OCI-LY1 (cell line): ENCODE data around the gene WIZ.
"Not testable (repeated sequence)": the region's sequence is repeated elsewhere in the genome, so short reads cannot be mapped to it uniquely, and the experiment has no call there.

Experiments used
- H2AFZ ChIP-seq: fragments of 200-600 bp; sonication (generic), shearing (Covaris generic); 2 replicates; pipeline ENCODE4 v1.6.0; 2014; ENCODE audit warnings: antibody characterized with exemption, mild to moderate bottlenecking, low read length
- H3F3A ChIP-seq: fragments of 200-600 bp; sonication (generic), shearing (Covaris generic); 2 replicates; pipeline ENCODE4 v1.6.0; 2014; ENCODE audit warnings: mild to moderate bottlenecking, antibody characterized with exemption, low read length, moderate library complexity; ENCODE audit not compliant: insufficient read depth
- H3K27ac ChIP-seq: fragments of 200-600 bp; sonication (generic); 2 replicates; pipeline ENCODE4 v1.5.1; 2014; ENCODE audit warnings: low read length, mixed run types, mild to moderate bottlenecking, low read depth; ENCODE audit not compliant: poor library complexity, severe bottlenecking
- H3K27me3 ChIP-seq: fragments of 200-600 bp; sonication (generic); 2 replicates; pipeline ENCODE4 v1.6.0; 2014; ENCODE audit warnings: antibody characterized with exemption, mild to moderate bottlenecking, low read length, moderate library complexity; ENCODE audit not compliant: insufficient read depth
- H3K36me3 ChIP-seq: fragments of 200-600 bp; sonication (generic); 2 replicates; pipeline ENCODE4 v1.6.1; 2014; ENCODE audit warnings: mild to moderate bottlenecking, antibody characterized with exemption, low read length, moderate library complexity, mixed read lengths; ENCODE audit not compliant: insufficient read depth
- H3K4me1 ChIP-seq: fragments of 200-600 bp; sonication (generic); 2 replicates; pipeline ENCODE4 v1.5.1; 2014; ENCODE audit warnings: mild to moderate bottlenecking, low read length, moderate library complexity; ENCODE audit not compliant: insufficient read depth, severe bottlenecking
- H3K4me2 ChIP-seq: fragments of 200-600 bp; sonication (generic), shearing (Covaris generic); 2 replicates; pipeline ENCODE4 v1.6.1; 2014; ENCODE audit warnings: low read length
- H3K4me3 ChIP-seq: fragments of 200-600 bp; sonication (generic); 2 replicates; pipeline ENCODE4 v1.5.1; 2014; ENCODE audit warnings: low read length, low read depth, mild to moderate bottlenecking, mixed read lengths; ENCODE audit not compliant: poor library complexity, severe bottlenecking
- H3K79me2 ChIP-seq: fragments of 200-600 bp; shearing (Covaris generic); 2 replicates; pipeline ENCODE4 v1.6.1; 2016; ENCODE audit warnings: mixed run types, low read length, mixed read lengths; ENCODE audit not compliant: insufficient read depth
- H3K9ac ChIP-seq: fragments of 200-600 bp; sonication (generic), shearing (Covaris generic); 2 replicates; pipeline ENCODE4 v1.6.1; 2014; ENCODE audit warnings: mild to moderate bottlenecking, low read length, mixed read lengths
- H3K9me2 ChIP-seq: fragments of 200-600 bp; sonication (generic), shearing (Covaris generic); 2 replicates; pipeline ENCODE4 v1.6.1; 2014; ENCODE audit warnings: low read depth, mild to moderate bottlenecking, low read length, mixed read lengths
- H3K9me3 ChIP-seq: fragments of 200-600 bp; shearing (Covaris generic); 2 replicates; pipeline ENCODE4 v1.6.1; 2014; ENCODE audit warnings: low read length, mixed read lengths
- H4K20me1 ChIP-seq: fragments of 200-600 bp; sonication (generic), shearing (Covaris generic); 2 replicates; pipeline ENCODE4 v1.6.0; 2016; ENCODE audit warnings: mild to moderate bottlenecking, low read length; ENCODE audit not compliant: insufficient read depth
- CTCF ChIP-seq: fragments of 200-600 bp; sonication (generic), shearing (Covaris generic); IDR thresholded peaks from 2 replicates; pipeline ENCODE4 v1.5.1; 2017; ENCODE audit warnings: mild to moderate bottlenecking, antibody characterized with exemption, low read length, moderate library complexity, mixed read lengths
- EZH2 ChIP-seq: fragments of 200-600 bp; sonication (generic), shearing (Covaris generic); IDR thresholded peaks from 2 replicates; pipeline ENCODE4 v1.8.0; 2017; ENCODE audit warnings: borderline replicate concordance, mixed run types, mild to moderate bottlenecking, antibody characterized with exemption, low read length, moderate library complexity, mixed read lengths

The WIZ gene

GRCh38 chr19:15495151-15495550 lies 45.4 kb upstream of the WIZ start:
- Histone ChIP-seq H3K27ac (no peak overlapping the region), H3K79me2 (no peaks in the 10 kb centered on the region), H3K9me3 (no peaks in the 10 kb centered on the region), H3K9ac (no peak overlapping the region), H3K9me2 (no peaks in the 10 kb centered on the region), H3K27me3 (no peaks in the 10 kb centered on the region), H2AFZ (no peak overlapping the region), H3F3A (no peaks in the 10 kb centered on the region), H3K36me3 (no peaks in the 10 kb centered on the region), H3K4me1 (no peaks in the 10 kb centered on the region), H4K20me1 (no peaks in the 10 kb centered on the region), H3K4me2 (no peak overlapping the region), H3K4me3 (no peak overlapping the region)
- TF ChIP-seq CTCF = no peak
- TF ChIP-seq EZH2 = no peak

GRCh38 chr19:15488489-15489226 lies 38.9 kb upstream of the WIZ start:
- Histone ChIP-seq H3K36me3 (no peaks in the 10 kb centered on the region), H3F3A (no peaks in the 10 kb centered on the region), H3K4me2 (no peak overlapping the region), H2AFZ (no peak overlapping the region), H3K4me3 (no peak overlapping the region), H3K9me3 (no peaks in the 10 kb centered on the region), H3K27me3 (no peaks in the 10 kb centered on the region), H3K4me1 (no peaks in the 10 kb centered on the region), H3K27ac (no peak overlapping the region), H3K79me2 (no peaks in the 10 kb centered on the region), H4K20me1 (no peaks in the 10 kb centered on the region), H3K9ac (no peak overlapping the region), H3K9me2 (no peaks in the 10 kb centered on the region)
- no peak for TF ChIP-seq EZH2
- no peak for TF ChIP-seq CTCF

GRCh38 chr19:15487038-15487437 lies 37.3 kb upstream of the WIZ start:
- Histone ChIP-seq H4K20me1 (no peaks in the 10 kb centered on the region), H3K4me2 (no peak overlapping the region), H3K27ac (no peak overlapping the region), H3K4me1 (no peaks in the 10 kb centered on the region), H3K9me2 (no peaks in the 10 kb centered on the region), H3F3A (no peaks in the 10 kb centered on the region), H2AFZ (no peak overlapping the region), H3K9me3 (no peaks in the 10 kb centered on the region), H3K79me2 (no peaks in the 10 kb centered on the region), H3K36me3 (no peaks in the 10 kb centered on the region), H3K9ac (no peak overlapping the region), H3K4me3 (no peak overlapping the region), H3K27me3 (no peaks in the 10 kb centered on the region)
- no peak for TF ChIP-seq EZH2
- no peak for TF ChIP-seq CTCF

GRCh38 chr19:15485768-15486167 lies 36.0 kb upstream of the WIZ start:
- H3K36me3 ChIP-seq, H3K9ac ChIP-seq, H3F3A ChIP-seq: not testable (repeated sequence)

GRCh38 chr19:15480996-15481395 lies 31.2 kb upstream of the WIZ start:
- H3K36me3 ChIP-seq, H3K4me2 ChIP-seq, H3K9me3 ChIP-seq, H3K27ac ChIP-seq, H3K9ac ChIP-seq, H2AFZ ChIP-seq, H4K20me1 ChIP-seq, H3F3A ChIP-seq, H3K9me2 ChIP-seq, H3K4me3 ChIP-seq, H3K79me2 ChIP-seq, H3K27me3 ChIP-seq, H3K4me1 ChIP-seq: not testable (repeated sequence)

More at GRCh38 chr19:15485768-15486167, 36.0 kb upstream of the WIZ start:
- H3K27me3 ChIP-seq, H4K20me1 ChIP-seq, H3K4me2 ChIP-seq, H3K27ac ChIP-seq, H2AFZ ChIP-seq, H3K9me2 ChIP-seq, H3K9me3 ChIP-seq, H3K79me2 ChIP-seq, H3K4me1 ChIP-seq, H3K4me3 ChIP-seq: not testable (repeated sequence)
